Measurements from ENCODE around the gene PYGB.

The PYGB gene

DNA sequence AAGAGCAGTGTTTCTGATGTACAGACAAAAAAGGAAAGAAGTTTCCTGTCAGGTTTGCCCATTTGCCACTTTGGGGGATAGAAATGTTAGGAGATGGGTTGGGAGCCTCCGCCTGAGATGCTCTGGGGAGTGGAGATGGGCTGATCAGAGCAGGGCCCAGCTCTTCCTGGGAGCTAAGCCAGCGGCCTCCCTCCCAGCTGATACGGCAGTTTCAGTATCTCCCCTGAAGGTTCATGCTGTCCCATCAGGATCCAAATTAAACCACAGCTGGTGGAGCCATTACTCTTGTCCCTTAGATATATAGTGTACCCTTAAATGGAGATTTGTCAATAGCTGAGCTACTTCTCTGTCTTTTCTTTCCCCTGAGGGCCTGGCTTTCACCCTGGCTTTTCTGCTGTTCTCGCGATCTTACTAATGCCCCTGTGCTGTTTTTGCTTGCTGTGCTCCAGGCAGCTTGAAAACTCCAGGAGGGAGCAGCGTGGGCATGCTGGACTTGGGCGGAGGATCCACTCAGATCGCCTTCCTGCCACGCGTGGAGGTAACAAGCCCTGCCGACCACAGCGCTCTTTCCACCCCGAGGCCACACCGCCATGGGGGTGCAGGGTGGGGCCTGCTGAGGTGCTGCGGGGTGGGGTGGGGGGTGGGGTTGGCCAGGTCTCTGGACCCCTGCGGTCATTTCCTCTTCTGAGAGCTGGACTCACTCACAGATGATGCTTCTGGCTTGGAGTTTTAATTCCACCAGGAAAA is 31.5 kb upstream of the PYGB start:
- DNase-seq: no peak

DNA sequence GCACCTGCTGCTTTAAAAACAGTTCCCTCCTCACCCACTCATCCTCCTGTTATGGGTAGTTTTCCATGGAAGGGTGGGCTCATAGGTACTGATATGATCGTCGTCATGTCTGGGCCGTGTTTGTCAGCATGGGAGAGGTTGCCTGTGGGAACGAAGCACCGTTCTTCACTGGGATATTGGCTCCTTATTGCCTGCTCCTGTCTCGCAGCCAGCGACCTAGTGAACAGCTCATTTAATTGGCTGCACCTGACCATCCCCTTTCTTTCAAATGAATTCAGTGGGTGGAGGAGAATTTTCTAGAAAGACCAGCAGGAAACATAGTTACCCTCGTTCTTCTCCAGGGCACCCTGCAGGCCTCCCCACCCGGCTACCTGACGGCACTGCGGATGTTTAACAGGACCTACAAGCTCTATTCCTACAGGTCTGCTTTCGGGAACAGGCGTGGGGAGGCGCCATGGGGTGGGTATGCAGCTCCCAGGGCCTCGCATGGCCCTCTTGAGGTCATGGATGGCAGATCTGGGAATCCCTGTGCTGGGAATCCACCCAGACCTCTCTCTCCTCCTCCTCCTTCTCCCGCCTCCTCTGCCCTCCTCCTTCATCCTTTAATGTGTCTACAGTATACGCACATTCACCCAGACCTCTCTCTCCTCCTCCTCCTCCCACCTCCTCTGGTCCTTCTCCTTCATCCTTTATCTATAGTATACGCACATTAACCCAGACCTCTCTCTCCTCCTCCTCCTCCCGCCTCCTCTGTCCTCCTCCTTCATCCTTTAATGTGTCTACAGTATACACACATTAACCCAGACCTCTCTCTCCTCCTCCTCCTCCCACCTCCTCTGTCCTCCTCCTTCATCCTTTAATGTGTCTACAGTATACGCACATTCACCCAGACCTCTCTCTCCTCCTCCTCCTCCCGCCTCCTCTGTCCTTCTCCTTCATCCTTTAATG is 30.4 kb upstream of the PYGB start:
- no peak for DNase-seq

DNA sequence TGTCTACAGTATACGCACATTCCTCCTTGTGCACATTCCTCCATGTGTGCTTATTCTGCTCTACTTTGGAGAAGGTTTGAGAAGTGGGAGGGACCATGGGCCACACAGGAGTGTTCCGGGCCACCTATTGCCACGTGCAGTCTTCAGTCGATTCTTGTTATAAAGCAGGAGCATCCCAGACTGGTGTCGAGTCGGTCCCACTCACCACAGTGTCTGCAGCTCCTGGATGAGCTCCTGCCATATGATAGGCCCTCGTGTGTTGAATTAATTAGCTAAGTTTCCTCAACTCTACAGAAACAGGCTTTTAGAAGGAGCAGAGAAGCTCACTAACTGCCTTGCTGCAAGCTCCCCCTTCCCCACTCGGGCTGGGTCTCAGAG is 29.8 kb upstream of the PYGB start:
- no peak for DNase-seq

DNA sequence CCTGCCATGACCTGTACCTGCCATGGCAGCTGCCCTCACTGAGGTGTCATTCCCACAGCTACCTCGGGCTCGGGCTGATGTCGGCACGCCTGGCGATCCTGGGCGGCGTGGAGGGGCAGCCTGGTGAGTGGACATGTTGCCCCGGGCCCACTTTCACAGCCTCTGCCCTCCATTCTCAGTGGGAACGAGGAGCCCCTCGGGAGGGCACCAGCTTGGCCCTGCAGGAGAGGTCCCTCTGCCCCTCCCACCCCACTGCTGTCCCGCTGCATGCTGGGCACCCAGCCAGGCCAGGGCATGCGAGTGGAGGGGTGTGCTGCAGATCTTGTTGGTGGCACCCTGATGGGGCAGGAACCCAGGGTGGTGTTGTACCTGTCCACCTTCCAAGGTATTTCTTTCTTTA is 29.4 kb upstream of the PYGB start:
- DNase-seq: no peak

DNA sequence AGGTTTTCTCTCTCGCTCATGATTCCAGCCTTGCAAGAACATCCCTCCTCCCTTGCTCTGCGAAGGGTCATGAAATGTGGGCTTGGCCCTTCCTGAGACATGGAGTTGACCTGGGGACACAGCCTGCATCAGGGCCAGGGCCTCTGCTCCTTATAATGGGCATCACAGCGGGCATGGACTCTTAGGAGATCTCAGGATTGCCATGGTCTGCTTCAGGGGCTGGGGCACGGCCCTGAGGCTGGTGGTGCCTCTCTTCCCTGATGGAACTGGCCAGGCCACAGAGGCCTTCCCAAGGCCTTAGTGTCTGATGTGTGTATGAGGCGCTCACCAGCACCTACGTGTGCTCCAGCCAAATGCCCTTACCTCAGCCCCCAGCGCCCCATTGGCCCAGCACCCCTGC is 28.5 kb upstream of the PYGB start:
- DNase-seq: no peak

DNA sequence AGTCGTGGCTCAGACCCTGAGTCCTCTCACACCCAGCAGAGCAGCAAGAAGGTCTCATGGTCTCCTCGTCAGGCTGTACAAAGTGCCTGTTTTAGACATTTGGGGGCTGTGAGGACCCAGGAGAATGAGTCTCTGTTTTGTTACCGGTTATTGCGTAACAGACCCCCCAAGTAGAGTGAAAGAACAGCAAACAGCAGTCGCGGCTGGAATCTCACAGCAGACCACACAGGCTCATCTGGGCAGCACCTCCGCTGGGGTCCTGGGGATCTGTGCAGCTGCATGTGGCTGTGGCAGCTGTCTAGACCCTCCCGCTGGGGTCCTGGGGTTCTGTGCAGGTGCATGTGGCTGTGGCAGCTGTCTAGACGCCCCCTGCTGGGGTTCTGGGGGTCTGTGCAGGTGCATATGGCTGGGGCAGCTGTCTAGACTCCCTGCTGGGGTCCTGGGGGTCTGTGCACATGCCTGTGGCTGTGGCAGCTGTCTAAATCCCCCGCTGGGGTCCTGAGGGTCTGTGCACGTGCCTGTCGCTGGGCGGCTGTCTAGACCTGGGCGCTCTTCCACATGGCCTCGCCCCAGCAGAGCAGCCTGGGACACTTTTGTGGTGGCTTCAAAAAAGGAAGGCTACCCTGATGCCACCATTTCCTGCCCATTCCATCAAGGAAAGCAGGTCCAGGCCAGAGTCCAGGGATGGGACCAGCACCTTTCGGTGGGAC is 27.7 kb upstream of the PYGB start:
- no peak for DNase-seq

DNA sequence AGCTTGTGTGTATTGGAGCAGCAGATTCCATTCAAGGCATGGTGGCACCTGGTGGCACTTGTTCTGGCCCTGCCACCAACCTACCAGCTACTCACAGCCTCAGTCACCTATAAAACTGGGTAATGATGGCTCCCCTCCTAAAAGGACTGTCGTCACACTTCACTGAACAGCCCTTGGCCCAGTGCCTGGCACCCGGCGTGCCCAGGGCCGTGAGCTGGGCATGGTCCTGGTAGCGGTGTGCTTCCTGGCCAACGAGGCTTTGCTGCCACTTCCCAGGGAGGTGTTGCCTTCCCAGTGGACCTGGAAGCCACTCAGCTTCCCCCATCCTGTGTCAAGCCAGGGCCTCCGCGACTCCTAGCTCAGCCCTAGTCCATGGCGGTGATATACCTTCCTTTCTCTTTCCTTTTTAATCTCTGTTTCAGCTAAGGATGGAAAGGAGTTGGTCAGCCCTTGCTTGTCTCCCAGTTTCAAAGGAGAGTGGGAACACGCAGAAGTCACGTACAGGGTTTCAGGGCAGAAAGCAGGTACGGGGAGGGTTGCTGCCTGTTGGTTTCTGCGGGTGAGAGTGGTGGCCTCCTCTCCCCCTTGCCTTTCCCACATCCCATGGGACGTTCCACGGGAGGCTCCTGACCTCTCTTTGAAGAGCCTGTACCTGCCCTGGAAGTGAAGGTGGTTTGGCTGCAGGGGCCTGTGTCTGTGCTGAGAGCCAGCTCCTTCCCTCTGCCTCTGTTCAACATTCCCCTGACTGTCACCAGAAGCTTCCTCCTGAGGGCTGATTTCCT is 26.9 kb upstream of the PYGB start:
- DNase-seq: no peak

DNA sequence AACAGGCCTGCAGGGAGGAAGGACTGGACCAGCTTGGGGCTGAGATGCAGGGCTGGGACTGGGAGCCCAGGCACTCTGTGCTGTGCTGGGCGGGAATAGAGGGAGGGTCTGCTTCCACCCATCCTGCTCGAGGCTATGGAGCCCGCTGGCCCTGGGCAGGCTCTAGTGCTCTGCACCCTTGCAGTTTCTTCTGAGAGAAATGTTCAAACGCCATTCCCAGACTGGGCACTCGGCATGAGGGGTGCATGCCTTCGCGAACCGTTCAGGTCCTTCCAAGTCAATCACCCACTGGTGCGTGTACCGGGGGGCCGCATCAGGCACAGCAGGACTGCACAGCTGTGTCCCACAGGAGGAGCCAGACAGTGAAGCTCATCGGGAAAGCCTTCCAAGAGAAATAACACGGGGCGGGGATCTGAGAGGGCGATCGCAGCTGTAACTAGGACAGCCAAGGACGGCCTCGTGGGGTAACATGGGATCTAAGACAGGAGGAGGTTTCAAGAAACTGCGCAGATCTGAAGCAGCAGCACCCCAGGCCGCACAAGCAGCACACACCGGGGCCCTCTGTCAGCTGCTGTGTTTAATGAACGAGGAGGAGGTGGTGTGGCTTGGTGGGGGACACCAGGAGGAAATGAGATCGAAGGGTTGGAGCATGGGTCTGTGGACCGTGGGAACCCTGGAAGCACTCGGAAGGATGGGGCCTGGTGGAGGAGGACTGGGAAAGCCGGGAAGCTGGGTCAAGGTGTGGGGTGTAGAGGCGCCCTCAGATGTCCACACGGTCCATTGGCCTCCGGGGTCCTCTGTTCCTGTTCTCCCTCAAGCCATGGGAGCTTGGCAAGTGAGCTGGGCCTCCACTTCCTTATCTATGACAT is 26.1 kb upstream of the PYGB start:
- DNase-seq: no peak

DNA sequence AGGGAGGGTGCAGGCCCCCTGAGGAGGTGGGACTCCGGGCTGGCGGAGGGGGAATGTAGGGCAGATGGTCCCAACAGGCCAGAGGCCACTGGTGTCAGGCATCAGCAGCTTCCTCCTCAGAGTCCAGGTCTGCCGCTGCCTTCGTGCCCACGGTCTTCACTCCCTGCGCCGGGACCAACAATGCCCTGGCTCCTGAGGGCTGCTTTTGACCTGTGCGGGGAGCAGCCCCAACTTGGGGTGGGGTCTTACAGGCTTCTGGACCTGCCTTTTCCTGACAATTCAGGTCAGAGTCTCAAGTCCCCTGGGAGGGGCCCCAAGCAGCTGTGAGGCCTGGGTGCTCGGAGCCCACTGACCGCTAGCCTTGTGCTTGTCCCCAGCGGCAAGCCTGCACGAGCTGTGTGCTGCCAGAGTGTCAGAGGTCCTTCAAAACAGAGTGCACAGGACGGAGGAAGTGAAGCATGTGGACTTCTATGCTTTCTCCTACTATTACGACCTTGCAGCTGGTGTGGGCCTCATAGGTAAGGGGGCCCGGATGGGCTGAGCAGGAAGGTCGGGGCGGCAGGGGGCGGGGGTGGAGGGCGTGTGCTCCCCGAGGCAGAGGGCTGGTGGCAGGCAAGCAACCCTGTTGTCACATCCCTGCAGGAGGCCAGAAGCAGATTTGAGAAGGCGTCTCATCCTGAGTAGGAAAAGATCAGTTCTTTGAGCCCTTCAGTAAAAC is 25.3 kb upstream of the PYGB start:
- no peak for DNase-seq

DNA sequence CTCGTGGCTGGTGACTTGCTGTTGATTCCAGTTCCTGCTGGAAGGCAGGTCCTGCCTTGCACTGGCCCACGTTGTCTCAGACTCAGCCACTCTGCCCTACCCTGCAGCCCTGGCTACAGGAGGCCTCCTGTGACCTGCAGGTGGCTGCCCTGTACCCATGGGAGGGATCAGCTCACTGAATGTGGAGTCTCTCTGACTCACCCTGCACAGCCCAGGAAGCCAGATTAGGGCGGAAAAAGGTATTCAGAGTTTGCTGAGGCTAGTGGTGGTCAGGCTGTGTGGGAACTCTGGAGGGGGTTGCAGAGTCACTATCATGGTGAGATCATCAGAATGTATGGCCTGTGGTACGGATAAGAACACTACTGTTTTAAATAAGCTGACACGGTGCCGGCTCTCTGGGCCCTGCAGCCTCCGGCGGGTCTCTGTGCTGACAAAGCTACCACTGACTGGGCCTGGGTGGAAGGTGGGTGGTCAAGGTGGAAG is 24.7 kb upstream of the PYGB start:
- no peak for DNase-seq

DNA sequence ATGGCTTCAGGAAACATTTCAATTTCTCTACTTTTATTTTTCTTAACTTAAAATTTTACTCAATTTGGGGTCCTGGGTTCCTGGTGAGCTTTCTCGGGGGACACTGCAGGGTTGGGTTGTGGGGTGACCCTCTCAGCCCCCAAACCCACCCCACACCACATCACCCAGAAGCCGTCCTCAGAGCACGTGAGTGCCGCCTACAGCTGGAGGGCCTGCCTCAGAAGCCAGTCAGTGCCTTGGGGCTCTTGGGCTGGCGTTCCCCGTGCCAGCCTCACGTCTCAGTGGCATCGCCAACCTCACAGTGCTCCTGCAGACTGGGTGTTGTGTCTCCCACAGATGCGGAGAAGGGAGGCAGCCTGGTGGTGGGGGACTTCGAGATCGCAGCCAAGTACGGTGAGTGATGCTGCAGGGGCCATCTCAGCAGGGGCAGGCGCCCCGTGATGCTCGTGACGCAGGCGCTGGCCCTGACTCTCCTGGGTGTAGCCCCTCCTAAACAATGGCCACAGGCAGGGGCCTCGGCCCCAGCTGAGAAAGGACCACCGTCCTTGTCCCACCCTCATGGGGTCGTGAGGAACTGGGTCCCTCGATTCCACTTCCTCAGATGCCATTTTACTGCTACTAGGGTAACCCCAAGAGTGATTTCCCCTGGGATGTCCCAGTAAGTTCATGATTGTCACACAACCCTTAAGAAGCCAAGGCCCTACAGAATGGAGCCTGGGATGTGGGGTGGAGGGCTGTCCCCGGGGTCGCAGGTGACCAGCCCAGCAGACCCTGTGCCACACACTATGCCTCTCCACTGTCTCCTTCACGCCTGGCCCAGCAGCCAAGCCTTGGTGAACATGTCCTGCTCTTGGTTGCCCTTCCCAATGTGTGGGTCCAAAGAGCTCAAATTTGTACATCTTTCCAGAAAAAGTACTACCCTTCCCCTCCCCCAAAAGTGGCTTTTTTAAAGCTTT is 23.8 kb upstream of the PYGB start:
- no peak for DNase-seq

DNA sequence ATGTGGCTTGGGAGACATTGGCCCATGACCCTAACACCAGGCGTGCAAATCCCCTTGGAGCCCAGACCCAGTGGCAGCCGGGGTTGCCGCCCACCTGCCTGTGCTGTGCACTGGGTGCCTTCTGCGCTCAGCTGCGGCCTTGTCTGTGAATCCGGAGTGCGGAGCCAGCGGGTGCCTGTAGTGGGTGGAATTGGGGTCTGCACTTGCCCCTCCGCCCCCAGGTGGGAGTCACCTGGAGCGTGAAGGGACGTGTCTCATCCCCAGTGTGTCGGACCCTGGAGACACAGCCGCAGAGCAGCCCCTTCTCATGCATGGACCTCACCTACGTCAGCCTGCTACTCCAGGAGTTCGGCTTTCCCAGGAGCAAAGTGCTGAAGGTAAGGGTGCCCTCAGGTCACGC is 22.9 kb upstream of the PYGB start:
- no peak for DNase-seq

DNA sequence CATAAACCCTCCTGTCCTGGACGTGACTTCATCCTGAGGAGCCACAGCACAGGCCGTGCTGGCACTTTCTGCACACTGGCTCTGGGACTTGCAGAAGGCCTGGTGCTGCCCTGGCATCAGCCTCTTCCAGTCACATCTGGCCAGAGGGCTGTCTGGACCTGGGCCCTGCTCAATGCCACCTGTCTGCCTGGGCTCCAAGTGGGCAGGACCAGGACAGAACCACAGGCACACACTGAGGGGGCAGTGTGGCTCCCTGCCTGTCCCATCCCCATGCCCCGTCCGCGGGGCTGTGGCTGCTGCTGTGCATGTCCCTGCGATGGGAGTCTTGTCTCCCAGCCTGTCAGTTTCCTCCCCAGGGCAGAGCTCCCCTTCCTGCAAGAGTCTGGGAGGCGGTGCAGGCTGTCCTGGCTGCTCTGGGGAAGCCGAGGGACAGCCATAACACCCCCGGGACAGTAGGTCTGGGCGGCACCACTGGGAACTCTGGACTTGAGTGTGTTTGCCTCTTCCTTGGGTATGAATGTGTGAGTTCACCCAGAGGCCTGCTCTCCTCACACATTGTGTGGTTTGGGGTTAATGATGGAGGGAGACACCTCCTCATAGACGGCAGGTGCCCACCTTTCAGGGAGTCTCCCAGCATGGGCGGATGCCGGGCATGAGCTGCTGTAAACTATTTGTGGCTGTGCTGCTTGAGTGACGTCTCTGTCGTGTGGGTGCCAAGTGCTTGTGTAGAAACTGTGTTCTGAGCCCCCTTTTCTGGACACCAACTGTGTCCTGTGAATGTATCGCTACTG is 22.0 kb upstream of the PYGB start:
- no peak for DNase-seq

DNA sequence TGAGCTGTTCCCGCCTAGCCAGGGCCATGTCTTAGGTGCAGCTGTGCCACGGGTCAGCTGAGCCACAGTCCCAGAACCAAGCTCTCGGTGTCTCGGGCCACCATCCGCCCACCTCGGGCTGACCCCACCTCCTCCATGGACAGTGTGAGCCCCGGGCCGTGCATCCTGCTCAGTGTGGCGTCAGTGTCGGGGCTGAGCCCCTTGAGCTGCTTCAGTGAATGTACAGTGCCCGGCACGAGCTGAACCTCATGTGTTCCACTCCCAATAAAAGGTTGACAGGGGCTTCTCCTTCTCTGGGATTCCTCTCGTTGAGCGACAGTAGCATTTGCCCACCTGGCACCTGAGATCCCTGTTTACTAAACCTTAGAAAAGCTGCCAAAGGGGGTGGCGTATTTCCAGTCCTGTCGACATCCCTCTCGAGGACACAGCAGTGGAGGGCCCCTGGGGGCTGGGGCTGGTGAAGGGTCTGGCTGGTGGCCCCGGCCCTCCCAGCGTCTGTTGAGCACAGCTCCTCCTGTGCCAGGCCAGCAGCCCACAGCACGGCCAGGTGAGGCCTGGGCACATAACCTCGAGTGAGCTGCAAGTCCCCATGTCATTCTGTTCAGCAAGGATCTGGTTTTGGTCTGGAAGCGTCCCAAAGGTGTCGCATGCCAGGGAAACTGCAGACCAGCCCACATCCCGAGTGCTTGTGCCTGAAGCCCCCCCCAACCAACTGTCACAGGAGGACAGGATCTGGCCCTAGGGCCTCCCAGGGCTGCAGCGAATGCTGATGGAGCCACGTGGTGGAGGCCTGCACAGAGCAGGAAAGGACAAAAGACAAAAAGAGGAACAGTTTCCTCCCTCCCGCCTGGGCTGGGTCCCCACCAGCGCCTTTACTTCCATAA is 21.2 kb upstream of the PYGB start:
- DNase-seq: no peak

DNA sequence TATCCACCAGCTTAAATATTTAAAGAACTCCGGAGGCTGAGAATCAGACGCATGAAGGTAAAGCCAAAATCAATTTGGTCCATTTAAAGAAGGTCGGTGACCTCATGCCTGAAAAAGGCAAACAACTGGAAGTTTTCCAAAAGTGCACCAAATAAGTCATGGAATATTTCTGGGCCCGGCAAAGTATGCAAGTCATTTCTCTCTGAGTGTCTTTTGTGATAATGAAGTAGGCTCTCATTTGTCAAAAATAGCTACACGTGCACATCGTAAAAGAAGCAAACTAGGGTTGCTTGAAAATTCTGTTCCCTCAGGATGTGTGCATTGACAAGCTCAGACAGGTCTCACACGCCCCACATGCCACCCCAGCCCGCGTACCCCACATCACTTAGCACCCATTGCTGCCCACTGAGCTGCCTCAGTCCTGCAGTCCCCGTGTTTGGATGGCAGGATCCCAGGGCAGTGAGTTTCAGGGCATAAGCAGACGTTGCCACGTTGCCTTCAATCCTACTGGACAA is 20.5 kb upstream of the PYGB start:
- DNase-seq: no peak

DNA sequence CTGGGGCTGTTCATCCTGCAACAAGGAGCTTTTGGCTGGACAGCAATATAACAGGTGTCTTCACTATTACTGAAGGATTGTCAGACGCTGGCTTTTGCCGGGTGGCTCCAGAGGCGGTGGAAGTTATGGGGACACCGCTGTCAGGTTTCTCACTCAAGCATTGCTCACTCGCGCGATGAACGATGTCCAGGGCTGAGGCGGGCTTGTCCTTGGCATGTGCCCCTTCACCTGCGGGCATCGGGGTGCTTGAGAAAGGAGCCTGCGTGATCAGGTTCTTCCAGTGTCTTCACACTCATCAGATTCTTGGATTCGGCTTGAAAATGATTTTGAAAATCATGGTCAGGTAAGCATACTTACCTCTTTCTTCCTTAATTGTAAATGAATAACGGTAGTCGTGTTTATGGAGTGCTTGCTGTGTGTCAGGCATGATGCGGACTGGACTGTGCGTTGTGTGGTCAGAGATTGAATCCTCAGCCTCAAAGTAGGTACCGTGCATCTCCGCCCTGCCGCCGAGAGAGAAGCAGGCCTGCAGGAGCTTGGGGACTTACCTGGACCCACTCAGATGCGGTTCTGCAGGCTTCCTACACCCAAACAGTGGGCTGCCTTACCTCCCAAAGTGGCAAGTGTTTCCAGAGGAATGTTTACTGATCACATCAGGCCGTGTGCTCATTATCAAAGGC is 18.3 kb upstream of the PYGB start:
- DNase-seq: no peak

All from NCI-H1694 treated with DMSO at 0.1 percent for 48 hours (cell line).